RWPE1 (cell line): ENCODE data around the gene IGFLR1.

Experiments used
- CTCF ChIA-PET: fragments of 350-600 bp; sonication (Branson Sonifier 250); formaldehyde crosslinking; extraction: SDS; loops from one replicate; lab custom pipeline; 2021; lab: Yijun Ruan, JAX
- POLR2A ChIA-PET: fragments of 400-600 bp; formaldehyde crosslinking; extraction: SDS; loops from one replicate; lab custom pipeline; 2020; ENCODE audit warnings: antibody characterized with exemption; ENCODE audit not compliant: low non-redundant PET; lab: Yijun Ruan, JAX
- DNase-seq: peaks from one replicate; pipeline ENCODE4 v3.0.0; 2012; ENCODE audit warnings: low spot score
- H3K27ac ChIP-seq: fragments of 450-650 bp; 2 replicates; pipeline ENCODE4 v1.5.1; 2017
- TF ChIP-seq, protein P1 (sequence below): fragments of 450-650 bp; conservative IDR thresholded peaks from 2 replicates; pipeline ENCODE4 v1.5.1; 2017; ENCODE audit warnings: low read depth, mild to moderate bottlenecking

Gene IGFLR1

GRCh38 chr19:35746087-35746462 is 3.8 kb upstream of the IGFLR1 start:
- ChIA-PET CTCF (no interaction called here), POLR2A (interaction anchor here (0.5 kb wide), 1 partner anchor 80 kb away, joined by 3 read pairs; no protein-coding TSS in a partner anchor)
- H3K27ac ChIP-seq = peak overlapping the region; percentile 98
- TF ChIP-seq, protein P1, sequence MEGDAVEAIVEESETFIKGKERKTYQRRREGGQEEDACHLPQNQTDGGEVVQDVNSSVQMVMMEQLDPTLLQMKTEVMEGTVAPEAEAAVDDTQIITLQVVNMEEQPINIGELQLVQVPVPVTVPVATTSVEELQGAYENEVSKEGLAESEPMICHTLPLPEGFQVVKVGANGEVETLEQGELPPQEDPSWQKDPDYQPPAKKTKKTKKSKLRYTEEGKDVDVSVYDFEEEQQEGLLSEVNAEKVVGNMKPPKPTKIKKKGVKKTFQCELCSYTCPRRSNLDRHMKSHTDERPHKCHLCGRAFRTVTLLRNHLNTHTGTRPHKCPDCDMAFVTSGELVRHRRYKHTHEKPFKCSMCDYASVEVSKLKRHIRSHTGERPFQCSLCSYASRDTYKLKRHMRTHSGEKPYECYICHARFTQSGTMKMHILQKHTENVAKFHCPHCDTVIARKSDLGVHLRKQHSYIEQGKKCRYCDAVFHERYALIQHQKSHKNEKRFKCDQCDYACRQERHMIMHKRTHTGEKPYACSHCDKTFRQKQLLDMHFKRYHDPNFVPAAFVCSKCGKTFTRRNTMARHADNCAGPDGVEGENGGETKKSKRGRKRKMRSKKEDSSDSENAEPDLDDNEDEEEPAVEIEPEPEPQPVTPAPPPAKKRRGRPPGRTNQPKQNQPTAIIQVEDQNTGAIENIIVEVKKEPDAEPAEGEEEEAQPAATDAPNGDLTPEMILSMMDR = no peak
- no peak for DNase-seq

GRCh38 chr19:35745328-35746086 is 3.3 kb upstream of the IGFLR1 start, which contains the start of the genes PSENEN and U2AF1L4:
TSS of gene PSENEN (plus strand) at chr19:35745651. CDS start at chr19:35745931, 280 bp downstream.
TSS of gene U2AF1L4 (minus strand) at chr19:35745418. CDS start at chr19:35745391, 27 bp downstream.
- TF ChIP-seq, protein P1 = no peak
- DNase-seq = peak; percentile 97
- ChIA-PET CTCF (interaction anchor here (0.7 kb wide), 1 partner anchor 235 kb away, joined by 3 read pairs; no protein-coding TSS in a partner anchor), POLR2A (interaction anchor here (0.6 kb wide), 2 partner anchors 79 to 127 kb away, joined by 4 read pairs; partner anchors contain the start of gene UPK1A)
- H3K27ac ChIP-seq = peak within 1 kb of the TSS; percentile 98

- TF ChIP-seq, protein P1 = peak; percentile 33
- ChIA-PET POLR2A (interaction anchor here (0.6 kb wide), 3 partner anchors 12 to 128 kb away, joined by 4 to 6 read pairs (median 4); partner anchors contain the start of gene UPK1A), CTCF (interaction anchor here (0.6 kb wide), 1 partner anchor 50 kb away, joined by 3 read pairs; no protein-coding TSS in a partner anchor)
- H3K27ac ChIP-seq = peak overlapping the region; percentile 98
- peak; percentile 92 for DNase-seq
These were observed 2.4 kb upstream of the IGFLR1 start for GRCh38 chr19:35744430-35745327.

DNA sequence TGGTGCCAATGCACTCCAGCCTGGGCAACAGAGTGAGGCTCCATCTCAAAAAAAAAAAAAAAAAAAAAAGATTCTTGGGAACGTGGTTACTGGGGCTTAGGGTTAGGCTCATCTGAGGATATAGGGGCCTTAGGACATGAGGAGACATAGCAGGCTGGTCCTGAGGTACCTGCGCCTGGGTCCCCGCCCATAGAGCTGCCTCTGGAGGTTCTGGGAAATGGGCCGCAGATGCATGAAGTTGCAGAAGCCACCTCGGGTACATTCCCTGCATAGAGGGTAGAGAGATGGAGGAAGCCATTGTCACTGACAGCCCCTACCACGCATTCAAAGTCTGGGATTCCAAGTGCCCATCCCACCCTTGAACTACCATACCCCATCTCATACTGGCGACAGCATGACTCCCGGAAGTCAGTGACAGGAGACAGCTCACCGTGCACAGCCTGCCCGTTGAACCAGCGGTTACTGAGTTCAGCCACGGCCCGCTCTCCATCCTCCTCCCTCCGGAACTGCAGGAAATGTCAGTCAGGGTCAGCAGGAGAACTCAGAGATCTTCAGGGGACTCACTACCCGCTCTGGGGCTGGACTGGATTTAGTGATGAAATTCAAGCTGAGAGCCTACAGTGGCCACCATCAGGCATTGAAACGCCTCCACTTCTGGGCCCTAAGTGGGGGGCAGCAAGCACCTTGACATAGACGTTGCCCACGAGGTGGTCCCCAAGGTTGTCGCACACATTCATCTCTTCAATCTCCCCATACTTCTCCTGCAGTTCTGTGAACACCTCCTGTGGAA is 1.6 kb upstream of the IGFLR1 start:
- DNase-seq = no peak
- CTCF ChIA-PET = interaction anchor here (0.6 kb wide), 1 partner anchor 49 kb away, joined by 3 read pairs; no protein-coding TSS in a partner anchor
- H3K27ac ChIP-seq = peak overlapping the region; percentile 98
- TF ChIP-seq, protein P1 = no peak
- POLR2A ChIA-PET = interaction anchor here (0.6 kb wide), 1 partner anchor 12 kb away, joined by 6 read pairs; no protein-coding TSS in a partner anchor

GRCh38 chr19:35741203-35741515 is 1.1 kb downstream of the IGFLR1 start:
- CTCF ChIA-PET = interaction anchor here (0.8 kb wide), 1 partner anchor 18 kb away, joined by 3 read pairs; no protein-coding TSS in a partner anchor

More at GRCh38 chr19:35741203-35741515, 1.1 kb downstream of the IGFLR1 start:
- no peak for DNase-seq
- H3K27ac ChIP-seq = peak overlapping the region; percentile 87
- POLR2A ChIA-PET = interaction anchor here (1.4 kb wide), 1 partner anchor 22 kb away, joined by 4 read pairs; no protein-coding TSS in a partner anchor
- TF ChIP-seq, protein P1 = no peak; the same call in 1 of the 2 replicates
